HG02870 (cell line): ENCODE measurements around the gene PSG1.
"Not testable (repeated sequence)": the region's sequence is repeated elsewhere in the genome, so short reads cannot be mapped to it uniquely, and the experiment has no call there.

Experiments
- ATAC-seq: cut with Tn5 transposase; IDR thresholded peaks from one replicate; pipeline ENCODE4 v1.9.1; 2021; ENCODE audit warnings: mild to moderate bottlenecking, moderate library complexity; ENCODE audit not compliant: unreplicated experiment

PSG1 gene

DNA sequence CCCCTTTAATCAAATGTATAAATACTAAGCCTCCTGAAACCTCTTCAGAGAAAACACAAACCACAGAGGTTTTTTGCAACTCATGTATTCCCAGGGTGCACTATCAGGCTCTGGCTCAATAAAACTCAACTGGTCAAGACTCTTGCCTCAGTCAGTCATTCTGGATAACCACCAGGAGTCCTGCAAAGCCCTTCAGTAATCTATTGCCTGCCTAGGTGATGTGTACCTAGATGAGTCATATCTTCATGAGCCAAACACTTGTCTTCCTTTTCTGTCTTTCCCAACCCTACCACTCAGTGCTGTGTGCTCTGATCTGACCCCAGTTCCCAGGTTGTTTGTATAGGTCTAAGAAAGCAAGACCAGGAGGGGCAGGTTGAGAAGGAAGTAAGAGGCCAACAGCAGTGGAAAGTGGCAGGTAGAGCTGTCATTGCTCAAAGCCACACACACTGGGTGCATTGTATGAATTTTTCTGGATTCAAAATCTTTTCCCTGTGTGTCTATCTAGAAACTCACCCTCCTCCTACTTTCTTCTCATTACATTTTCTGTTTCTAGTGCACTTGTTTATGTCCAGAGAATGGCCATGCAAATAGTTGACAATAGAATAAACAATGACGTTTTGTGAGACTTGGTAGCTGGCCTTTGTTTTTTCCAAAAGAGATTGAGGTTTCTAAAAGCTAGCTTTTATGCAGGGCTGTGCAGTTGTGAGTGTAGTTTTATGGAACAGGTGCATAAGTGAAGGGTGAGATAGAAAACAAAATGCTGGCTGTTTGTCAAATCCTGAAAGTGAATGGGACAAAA lies 48.1 kb downstream of the PSG1 start:
- no peak for ATAC-seq

DNA sequence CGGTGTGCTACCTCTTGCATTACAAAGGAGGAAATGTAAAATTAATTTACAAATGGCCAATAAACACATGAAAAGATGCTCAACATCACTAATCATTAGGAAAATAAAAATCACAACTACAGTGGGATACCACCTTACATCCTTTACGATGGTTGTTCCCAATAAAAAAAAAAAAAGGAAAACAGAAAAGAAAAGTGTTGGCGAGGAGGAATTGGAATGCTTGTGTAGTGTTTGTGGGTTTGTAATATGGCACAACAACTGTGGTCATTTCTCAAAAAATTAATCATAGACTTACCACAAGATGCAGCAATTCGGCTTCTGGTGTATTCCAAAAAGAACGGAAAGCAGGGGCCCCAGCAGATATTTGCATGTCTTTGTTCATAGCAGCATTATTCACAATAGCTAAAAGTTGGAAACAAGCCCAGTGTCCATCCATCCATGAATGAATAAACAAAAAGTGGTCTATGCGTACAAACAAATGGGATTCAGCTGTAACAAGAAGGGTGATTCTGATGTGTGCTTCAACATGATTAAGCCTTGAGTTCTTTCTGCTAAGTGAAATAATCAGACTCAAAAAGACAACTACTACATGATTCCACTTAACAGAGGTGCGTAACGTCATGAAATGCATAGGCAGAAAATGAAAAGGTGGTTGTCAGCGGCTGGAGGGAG lies 58.1 kb downstream of the PSG1 start:
- ATAC-seq: not testable (repeated sequence)

GRCh38 chr19:42819960-42820650 lies 59.4 kb downstream of the PSG1 start:
- ATAC-seq: not testable (repeated sequence)

- no peak for ATAC-seq
Observed at GRCh38 chr19:42816894-42817293, 62.6 kb downstream of the PSG1 start.
